ENCODE data around the gene CNTNAP2.

DNA sequence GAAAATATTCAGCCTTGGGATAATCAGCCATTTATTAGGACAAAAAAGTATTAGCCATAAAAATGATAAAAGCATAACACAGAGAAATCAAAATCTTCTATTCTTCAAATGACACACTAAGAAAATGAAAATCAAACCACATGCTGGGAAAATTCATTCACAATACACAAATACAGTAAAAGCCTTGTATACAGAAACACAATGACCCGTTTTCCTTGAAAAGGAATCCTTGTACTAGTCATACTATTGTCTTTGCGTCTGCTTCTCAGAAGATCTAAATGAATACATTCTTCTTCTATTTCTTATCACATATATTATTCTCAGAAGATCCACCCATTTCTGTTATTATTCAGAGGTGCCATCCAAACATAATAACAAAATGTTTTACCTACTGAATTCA, 749.1 kb downstream of the CNTNAP2 start:
- TF ChIP-seq POLR2A (IDR thresholded peaks at IDR 0.05) (no peak), EP300 (IDR thresholded peaks at IDR 0.05) (no peak)
- TF ChIP-seq, protein P1, sequence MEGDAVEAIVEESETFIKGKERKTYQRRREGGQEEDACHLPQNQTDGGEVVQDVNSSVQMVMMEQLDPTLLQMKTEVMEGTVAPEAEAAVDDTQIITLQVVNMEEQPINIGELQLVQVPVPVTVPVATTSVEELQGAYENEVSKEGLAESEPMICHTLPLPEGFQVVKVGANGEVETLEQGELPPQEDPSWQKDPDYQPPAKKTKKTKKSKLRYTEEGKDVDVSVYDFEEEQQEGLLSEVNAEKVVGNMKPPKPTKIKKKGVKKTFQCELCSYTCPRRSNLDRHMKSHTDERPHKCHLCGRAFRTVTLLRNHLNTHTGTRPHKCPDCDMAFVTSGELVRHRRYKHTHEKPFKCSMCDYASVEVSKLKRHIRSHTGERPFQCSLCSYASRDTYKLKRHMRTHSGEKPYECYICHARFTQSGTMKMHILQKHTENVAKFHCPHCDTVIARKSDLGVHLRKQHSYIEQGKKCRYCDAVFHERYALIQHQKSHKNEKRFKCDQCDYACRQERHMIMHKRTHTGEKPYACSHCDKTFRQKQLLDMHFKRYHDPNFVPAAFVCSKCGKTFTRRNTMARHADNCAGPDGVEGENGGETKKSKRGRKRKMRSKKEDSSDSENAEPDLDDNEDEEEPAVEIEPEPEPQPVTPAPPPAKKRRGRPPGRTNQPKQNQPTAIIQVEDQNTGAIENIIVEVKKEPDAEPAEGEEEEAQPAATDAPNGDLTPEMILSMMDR (IDR thresholded peaks at IDR 0.05), result no peak

Measured in tibial nerve (tissue), 4 donors.